Measurements from ENCODE around the gene ZNF571. TPM values are rescaled to one million over a fixed set of nuclear protein-coding genes. Genes with fewer than 3 reads are reported as not detected.

ZNF571 gene
- total RNA-seq, 2 donors from 2014 or later = 11.0 to 11.4 TPM

Other genes starting within 250 kb of the ZNF571 start
- 1 to 10 TPM; 9.0 to 9.2 TPM for gene ZNF527, start 223.7 kb downstream of the ZNF571 start, total RNA-seq
- 1 to 10 TPM; 7.2 to 8.6 TPM for gene ZNF569, start 127.3 kb downstream of the ZNF571 start, total RNA-seq
- gene ZNF570, start 125.4 kb downstream of the ZNF571 start, total RNA-seq = 10 to 100 TPM; 10.5 to 11.8 TPM
- 1 to 10 TPM; 4.2 to 5.4 TPM for gene ZNF793, start 87.9 kb downstream of the ZNF571 start, total RNA-seq
- 1 to 10 TPM; 7.5 to 9.8 TPM for gene ZNF540, start 84 bp upstream of the ZNF571 start, total RNA-seq
- gene ZFP30, start 60.7 kb upstream of the ZNF571 start, total RNA-seq = 10 to 100 TPM in 1 of 2 donors, 1 to 10 TPM in 1; 5.1 to 11.2 TPM
- gene ZNF607, start 125.0 kb upstream of the ZNF571 start, total RNA-seq = 1 to 10 TPM; 3.6 to 5.2 TPM
- 1 to 10 TPM; 8.0 to 9.9 TPM for gene ZNF573, start 184.8 kb upstream of the ZNF571 start, total RNA-seq

Measured in T-helper 17 cell (primary cell).